Measurements from ENCODE around the gene USB1. TPM values are rescaled to one million over a fixed set of nuclear protein-coding genes. Genes with fewer than 3 reads are reported as not detected.
A peak's percentile ranks its signal among the peaks of the same experiment; 100 is the strongest.

USB1 gene
- total RNA-seq, 1 experiment from 2014 or later = 91.2 TPM

GRCh38 chr16:58013201-58013956, 12.2 kb downstream of the USB1 start:
- TF ChIP-seq CTCF (IDR thresholded peaks at IDR 0.05; ENCODE audit: insufficient read depth in 1 of 2, low read depth in 1 of 2, low read length in 1 of 2, severe bottlenecking in 1 of 2, unreplicated experiment in 1 of 2) = no peak
- Mint-ChIP-seq H3K9me3 (ENCODE audit: unreplicated experiment) (no peaks in the 10 kb centered on the region), H3K27me3 (ENCODE audit: insufficient read depth, unreplicated experiment) (no peaks in the 10 kb centered on the region), H3K36me3 (ENCODE audit: insufficient read depth, unreplicated experiment) (peaks cover 18% of the 10 kb centered on the region), H3K4me1 (ENCODE audit: low read depth, unreplicated experiment) (peaks cover 14% of the 10 kb centered on the region), H3K4me3 (ENCODE audit: unreplicated experiment) (no peak overlapping the region), H3K27ac (ENCODE audit: unreplicated experiment) (no peak overlapping the region)
- Histone ChIP-seq H3K27me3 (replicated peaks; ENCODE audit: control insufficient read depth, insufficient read depth, low read length) (no peaks in the 10 kb centered on the region), H3K9me3 (no peaks in the 10 kb centered on the region), H3K4me3 (ENCODE audit: low read depth, low read length) (no peak overlapping the region), H3K4me1 (peaks cover 26% of the 10 kb centered on the region), H3K36me3 (ENCODE audit: control insufficient read depth, insufficient read depth, low read length) (peaks cover 4% of the 10 kb centered on the region)
- POLR2A ChIA-PET = interaction anchor here (0.6 kb wide), 1 partner anchor 12 kb away, joined by 10 read pairs; no protein-coding TSS in a partner anchor
- no peak for DNase-seq
- CTCF ChIA-PET = no interaction called here
- BruUV-seq (replicated peaks) = no TSS peak
- intact Hi-C loops (cut with micrococcal nuclease; ENCODE audit: unreplicated experiment) = no loop called here

GRCh38 chr16:58016840-58017446, 15.7 kb downstream of the USB1 start:
- BruUV-seq (replicated peaks) = no TSS peak
- no peaks in the 10 kb centered on the region for H3K27me3 ChIP-seq (replicated peaks; ENCODE audit: control insufficient read depth, insufficient read depth, low read length)
- H3K27ac Mint-ChIP-seq (ENCODE audit: unreplicated experiment) = no peak overlapping the region
- H3K36me3 ChIP-seq (ENCODE audit: control insufficient read depth, insufficient read depth, low read length) = no peaks in the 10 kb centered on the region
- H3K27me3 Mint-ChIP-seq (ENCODE audit: insufficient read depth, unreplicated experiment) = no peaks in the 10 kb centered on the region
- H3K4me1 Mint-ChIP-seq (ENCODE audit: low read depth, unreplicated experiment) = no peaks in the 10 kb centered on the region
- H3K36me3 Mint-ChIP-seq (ENCODE audit: insufficient read depth, unreplicated experiment) = no peaks in the 10 kb centered on the region
- H3K4me1 ChIP-seq = peaks cover 14% of the 10 kb centered on the region
- ChIA-PET POLR2A (interaction anchor here (0.5 kb wide), 1 partner anchor 677 kb away, joined by 4 read pairs; no protein-coding TSS in a partner anchor), CTCF (no interaction called here)
- no peaks in the 10 kb centered on the region for H3K9me3 Mint-ChIP-seq (ENCODE audit: unreplicated experiment)
- H3K4me3 Mint-ChIP-seq (ENCODE audit: unreplicated experiment) = no peak overlapping the region
- DNase-seq = peak in 1 of 2 experiments; percentile 57
- intact Hi-C loops (cut with micrococcal nuclease; ENCODE audit: unreplicated experiment) = no loop called here
- no peak overlapping the region for H3K4me3 ChIP-seq (ENCODE audit: low read depth, low read length)
- H3K9me3 ChIP-seq = no peaks in the 10 kb centered on the region
- TF ChIP-seq CTCF (IDR thresholded peaks at IDR 0.05; ENCODE audit: insufficient read depth in 1 of 2, low read depth in 1 of 2, low read length in 1 of 2, severe bottlenecking in 1 of 2, unreplicated experiment in 1 of 2) = no peak

DNA sequence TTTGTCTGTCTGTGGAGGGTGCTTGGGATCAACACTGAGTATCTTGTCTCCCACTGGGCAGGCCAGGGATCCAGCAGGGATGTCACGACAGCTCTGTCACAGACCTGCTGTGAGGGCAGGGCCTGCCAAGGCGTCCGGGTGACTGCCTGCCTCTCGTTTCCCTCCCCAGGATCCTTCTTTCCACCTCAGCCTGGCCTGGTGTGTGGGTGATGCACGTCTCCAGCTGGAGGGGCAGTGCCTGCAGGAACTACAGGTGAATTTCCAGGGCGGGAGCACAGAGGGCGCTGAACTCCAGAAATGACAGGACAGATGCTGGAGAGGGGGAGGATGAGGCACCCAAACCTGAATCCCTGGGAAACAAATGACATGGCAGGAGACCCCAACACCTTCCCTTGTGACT, 17.6 kb downstream of the USB1 start:
- Mint-ChIP-seq H3K4me3 (ENCODE audit: unreplicated experiment) (no peak overlapping the region), H3K27ac (ENCODE audit: unreplicated experiment) (no peak overlapping the region), H3K36me3 (ENCODE audit: insufficient read depth, unreplicated experiment) (no peaks in the 10 kb centered on the region), H3K27me3 (ENCODE audit: insufficient read depth, unreplicated experiment) (no peaks in the 10 kb centered on the region), H3K4me1 (ENCODE audit: low read depth, unreplicated experiment) (peaks cover 7% of the 10 kb centered on the region), H3K9me3 (ENCODE audit: unreplicated experiment) (no peaks in the 10 kb centered on the region)
- TF ChIP-seq CTCF (IDR thresholded peaks at IDR 0.05; ENCODE audit: insufficient read depth in 1 of 2, low read depth in 1 of 2, low read length in 1 of 2, severe bottlenecking in 1 of 2, unreplicated experiment in 1 of 2) = peak in 1 of 2 experiments; percentile 20
- Histone ChIP-seq H3K4me1 (peaks cover 14% of the 10 kb centered on the region), H3K36me3 (ENCODE audit: control insufficient read depth, insufficient read depth, low read length) (no peaks in the 10 kb centered on the region), H3K9me3 (no peaks in the 10 kb centered on the region), H3K4me3 (ENCODE audit: low read depth, low read length) (no peak overlapping the region), H3K27me3 (replicated peaks; ENCODE audit: control insufficient read depth, insufficient read depth, low read length) (no peaks in the 10 kb centered on the region)
- BruUV-seq (replicated peaks) = no TSS peak
- no peak for DNase-seq
- POLR2A ChIA-PET = no interaction called here
- intact Hi-C loops (cut with micrococcal nuclease; ENCODE audit: unreplicated experiment) = no loop called here
- CTCF ChIA-PET = interaction anchor here (0.7 to 1.9 kb wide), 3 partner anchors 47 to 110 kb away, joined by 3 to 5 read pairs (median 3); partner anchors contain the start of gene CFAP20

Measured in Caco-2 (cell line).